Neural cell (in vitro differentiated cells): ENCODE measurements around the gene ST6GALNAC3.

ENCODE experiments used
- CTCF ChIP-seq: fragments of 450-650 bp; IDR thresholded peaks from 2 replicates; pipeline ENCODE4 v1.5.1; 2014; ENCODE audit warnings: antibody characterized with exemption, mild to moderate bottlenecking, moderate library complexity; ENCODE audit not compliant: poor library complexity, severe bottlenecking
- EP300 ChIP-seq: fragments of 450-650 bp; conservative IDR thresholded peaks from 2 replicates; pipeline ENCODE4 v1.6.1; 2014; ENCODE audit warnings: antibody characterized with exemption, mild to moderate bottlenecking, moderate library complexity; ENCODE audit not compliant: poor library complexity, severe bottlenecking
- EZH2 ChIP-seq: fragments of 200-600, 300-800 bp; shearing (Covaris generic), sonication (generic); IDR thresholded peaks from 2 replicates; pipeline ENCODE4 v1.6.1; 2014; ENCODE audit warnings: antibody characterized with exemption, low read length, borderline replicate concordance, mild to moderate bottlenecking; ENCODE audit not compliant: insufficient read depth, poor library complexity, severe bottlenecking
- SMC3 ChIP-seq: fragments of 450-650 bp; conservative IDR thresholded peaks from 2 replicates; pipeline ENCODE4 v1.6.1; 2014; ENCODE audit warnings: antibody characterized with exemption, mild to moderate bottlenecking, moderate library complexity; ENCODE audit not compliant: poor library complexity
- TAF1 ChIP-seq: IDR thresholded peaks from 2 replicates; pipeline ENCODE4 v1.6.1; 2012; ENCODE audit warnings: low read depth

- no peak for TF ChIP-seq SMC3
- TF ChIP-seq TAF1 = no peak
- TF ChIP-seq CTCF = no peak
- no peak for TF ChIP-seq EZH2
- no peak for TF ChIP-seq EP300
Measured at GRCh38 chr1:76425201-76426145, 350.9 kb downstream of the ST6GALNAC3 start.
